CD8-positive, alpha-beta memory T cell (primary cell): ENCODE data around the gene SDK1. TPM values are rescaled to one million over a fixed set of nuclear protein-coding genes. Genes with fewer than 3 reads are reported as not detected.
"Not testable (repeated sequence)": the region's sequence is repeated elsewhere in the genome, so short reads cannot be mapped to it uniquely, and the experiment has no call there.

Source experiments
- CTCF ChIA-PET: fragments of 350-600 bp; sonication (Branson Sonifier 250); formaldehyde crosslinking; loops from one replicate; lab custom pipeline; 2021; ENCODE audit warnings: antibody characterized with exemption; lab: Charles Lee
- POLR2A ChIA-PET: fragments of 350-600 bp; sonication (Branson Sonifier 250); formaldehyde crosslinking; loops from one replicate; lab custom pipeline; 2021; ENCODE audit warnings: antibody characterized with exemption; lab: Charles Lee
- DNase-seq, 5 donors: peaks; one replicate each; pipeline versions ENCODE4 v3.0.0 to v3.0.0-alpha.2; 2020 to 2022; ENCODE audit warnings: mixed read lengths in 1 of 5
- H3K27ac ChIP-seq: one replicate; pipeline ENCODE4 v1.7.0; 2013; ENCODE audit warnings: low read depth, mild to moderate bottlenecking, low read length, moderate library complexity
- H3K27me3 ChIP-seq: 2 replicates; pipeline ENCODE4 v1.7.0; 2013; ENCODE audit warnings: low read length, mild to moderate bottlenecking; ENCODE audit not compliant: insufficient read depth, poor library complexity, severe bottlenecking
- H3K36me3 ChIP-seq: 2 replicates; pipeline ENCODE4 v1.7.0; 2013; ENCODE audit warnings: mild to moderate bottlenecking, low read length, moderate library complexity; ENCODE audit not compliant: insufficient read depth
- H3K4me1 ChIP-seq: 2 replicates; pipeline ENCODE4 v1.7.0; 2013; ENCODE audit warnings: mild to moderate bottlenecking, low read length, moderate library complexity; ENCODE audit not compliant: insufficient read depth
- H3K4me3 ChIP-seq: 2 replicates; pipeline ENCODE4 v1.7.0; 2013; ENCODE audit warnings: mild to moderate bottlenecking, low read length
- H3K9me3 ChIP-seq: 2 replicates; pipeline ENCODE4 v1.7.0; 2013; ENCODE audit warnings: mild to moderate bottlenecking, low read length
- H3K27ac Mint-ChIP-seq, 8 donors: one replicate each; pipeline ENCODE4 v1.8.0; 2020 to 2021; ENCODE audit warnings: mixed read lengths in 8 of 8, mild to moderate bottlenecking in 6 of 8, inconsistent platforms in 3 of 8, moderate library complexity in 3 of 8
- H3K27me3 Mint-ChIP-seq, 2 donors: one replicate each; pipeline ENCODE4 v1.8.0; 2020 to 2021; ENCODE audit warnings: mixed read lengths in 2 of 2, mild to moderate bottlenecking in 1 of 2, moderate library complexity in 1 of 2
- H3K36me3 Mint-ChIP-seq, 3 donors: one replicate each; pipeline ENCODE4 v1.8.0; 2020 to 2021; ENCODE audit warnings: mixed read lengths in 3 of 3, inconsistent platforms in 1 of 3, mild to moderate bottlenecking in 1 of 3
- H3K4me1 Mint-ChIP-seq, 3 donors: one replicate each; pipeline ENCODE4 v1.8.0; 2020 to 2021; ENCODE audit warnings: mixed read lengths in 3 of 3, inconsistent platforms in 1 of 3, mild to moderate bottlenecking in 1 of 3
- H3K4me3 Mint-ChIP-seq, 7 donors: one replicate each; pipeline ENCODE4 v1.8.0; 2020 to 2021; ENCODE audit warnings: mixed read lengths in 7 of 7, mild to moderate bottlenecking in 6 of 7, moderate library complexity in 4 of 7, inconsistent platforms in 2 of 7
- H3K9me3 Mint-ChIP-seq, 5 donors: one replicate each; pipeline ENCODE4 v1.8.0; 2020 to 2022; ENCODE audit warnings: mixed read lengths in 5 of 5, mild to moderate bottlenecking in 3 of 5, moderate library complexity in 2 of 5, inconsistent platforms in 1 of 5
- polyA plus RNA-seq: library from polyadenylated mRNA; unstranded; fragments of 300-500 nt; fragmentation: Illumina TruSeq; gene quantifications from one replicate; pipeline ENCODE4 v1.2.3, GENCODE V29; 2021
- total RNA-seq, 2 experiments: library from RNA; stranded (reverse); gene quantifications; one replicate each; pipeline ENCODE4 v1.2.3, GENCODE V29; 2021

SDK1 gene
- total and polyA plus RNA-seq, 3 experiments from 2014 or later: 0.04 TPM; not detected in 1

DNA sequence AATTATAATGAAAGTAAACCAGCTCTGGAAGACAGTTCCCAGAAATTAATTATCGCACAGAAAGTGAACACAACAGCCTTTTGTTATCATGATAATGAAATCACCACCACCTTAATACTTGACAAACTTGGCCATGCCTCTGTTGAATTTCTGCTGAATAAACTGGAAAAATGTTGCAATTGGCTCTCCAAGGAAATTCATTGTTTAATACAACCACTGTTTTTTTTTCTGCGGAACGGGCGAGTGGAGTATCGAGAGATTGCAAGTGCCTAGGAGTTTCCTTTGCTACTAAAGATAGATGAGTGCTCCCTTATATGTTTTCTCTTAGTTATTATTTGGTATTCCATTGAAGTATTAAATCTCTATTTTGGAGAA is 657.0 kb downstream of the SDK1 start:
- peaks cover 4 to 23% of the 10 kb centered on the region in 2 donors for H3K27me3 Mint-ChIP-seq
- Histone ChIP-seq H3K36me3 (no peaks in the 10 kb centered on the region), H3K27ac (no peak overlapping the region), H3K4me1 (no peaks in the 10 kb centered on the region), H3K27me3 (no peaks in the 10 kb centered on the region), H3K4me3 (no peak overlapping the region), H3K9me3 (no peaks in the 10 kb centered on the region)
- no peaks in the 10 kb centered on the region for H3K36me3 Mint-ChIP-seq
- H3K4me3 Mint-ChIP-seq: no peak overlapping the region
- H3K9me3 Mint-ChIP-seq: peaks cover 0 to 5% (median 0%) of the 10 kb centered on the region in 5 donors
- H3K27ac Mint-ChIP-seq: no peak overlapping the region
- no peaks in the 10 kb centered on the region for H3K4me1 Mint-ChIP-seq
- CTCF ChIA-PET: no interaction called here
- no peak for DNase-seq
- POLR2A ChIA-PET: no interaction called here

GRCh38 chr7:3959364-3959763 is 658.3 kb downstream of the SDK1 start:
- H3K9me3 Mint-ChIP-seq: peaks cover 0 to 5% (median 0%) of the 10 kb centered on the region in 5 donors
- CTCF ChIA-PET: no interaction called here
- no peak overlapping the region for H3K4me3 Mint-ChIP-seq
- H3K27me3 Mint-ChIP-seq: peaks cover 4 to 23% of the 10 kb centered on the region in 2 donors
- Histone ChIP-seq H3K9me3 (no peaks in the 10 kb centered on the region), H3K4me3 (no peak overlapping the region), H3K27ac (no peak overlapping the region), H3K36me3 (no peaks in the 10 kb centered on the region), H3K27me3 (no peaks in the 10 kb centered on the region), H3K4me1 (no peaks in the 10 kb centered on the region)
- POLR2A ChIA-PET: no interaction called here
- no peak overlapping the region for H3K27ac Mint-ChIP-seq
- no peaks in the 10 kb centered on the region for H3K4me1 Mint-ChIP-seq
- H3K36me3 Mint-ChIP-seq: no peaks in the 10 kb centered on the region
- no peak for DNase-seq

DNA sequence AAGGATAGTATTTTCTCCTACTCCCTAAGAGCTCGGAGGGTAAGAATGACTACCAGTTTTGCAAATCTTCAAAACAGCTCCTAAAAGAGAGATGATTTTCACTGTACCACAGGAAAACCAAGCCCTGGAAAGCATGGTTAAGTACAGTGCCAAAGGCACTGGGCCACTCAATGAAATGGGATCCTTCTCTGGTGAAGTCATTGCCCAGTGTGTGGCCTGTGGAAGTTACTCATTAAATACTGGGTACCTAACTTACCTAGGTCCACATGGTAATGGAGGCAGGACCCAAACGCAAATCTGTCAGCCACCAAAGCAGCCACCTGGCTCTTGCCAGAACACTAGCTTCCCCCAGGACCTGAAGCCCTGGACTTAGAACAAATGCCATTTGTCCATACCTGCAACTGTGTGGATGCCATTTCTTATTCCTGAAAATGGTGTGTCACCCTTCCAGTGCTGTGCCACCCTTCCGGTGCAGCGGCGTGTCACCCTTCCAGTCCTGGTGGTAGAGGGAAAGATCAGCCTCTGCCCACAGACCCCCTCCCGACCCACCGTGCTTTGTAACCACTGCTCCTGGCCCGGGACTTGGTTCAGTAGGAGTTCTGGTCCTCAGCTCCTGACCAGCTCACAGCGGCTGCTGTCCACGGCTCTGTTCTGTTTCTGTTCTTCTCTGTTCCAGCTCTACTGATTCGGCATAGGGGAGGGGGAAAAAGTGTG is 659.2 kb downstream of the SDK1 start:
- H3K4me1 ChIP-seq: no peaks in the 10 kb centered on the region
- peaks cover 4 to 19% of the 10 kb centered on the region in 2 donors for H3K27me3 Mint-ChIP-seq
- POLR2A ChIA-PET: no interaction called here
- CTCF ChIA-PET: no interaction called here
- H3K27ac ChIP-seq: no peak overlapping the region
- no peak overlapping the region for H3K4me3 ChIP-seq
- H3K27me3 ChIP-seq: no peaks in the 10 kb centered on the region
- no peak overlapping the region for H3K27ac Mint-ChIP-seq
- no peaks in the 10 kb centered on the region for H3K9me3 ChIP-seq
- no peaks in the 10 kb centered on the region for H3K36me3 Mint-ChIP-seq
- H3K36me3 ChIP-seq: no peaks in the 10 kb centered on the region
- no peak overlapping the region for H3K4me3 Mint-ChIP-seq
- no peak for DNase-seq
- H3K9me3 Mint-ChIP-seq: peaks cover 0 to 5% (median 0%) of the 10 kb centered on the region in 5 donors
- H3K4me1 Mint-ChIP-seq: no peaks in the 10 kb centered on the region

- Histone ChIP-seq H3K27me3 (no peaks in the 10 kb centered on the region), H3K36me3 (no peaks in the 10 kb centered on the region), H3K4me1 (no peaks in the 10 kb centered on the region), H3K4me3 (no peak overlapping the region), H3K9me3 (no peaks in the 10 kb centered on the region), H3K27ac (no peak overlapping the region)
- ChIA-PET CTCF (no interaction called here), POLR2A (no interaction called here)
- H3K9me3 Mint-ChIP-seq: peaks cover 0 to 5% (median 0%) of the 10 kb centered on the region in 5 donors
- no peak overlapping the region for H3K4me3 Mint-ChIP-seq
- H3K4me1 Mint-ChIP-seq: no peaks in the 10 kb centered on the region
- peaks cover 0 to 14% of the 10 kb centered on the region in 2 donors for H3K27me3 Mint-ChIP-seq
- DNase-seq: no peak
- no peak overlapping the region for H3K27ac Mint-ChIP-seq
- H3K36me3 Mint-ChIP-seq: no peaks in the 10 kb centered on the region
Observed at GRCh38 chr7:3960942-3961341, 659.9 kb downstream of the SDK1 start.

DNA sequence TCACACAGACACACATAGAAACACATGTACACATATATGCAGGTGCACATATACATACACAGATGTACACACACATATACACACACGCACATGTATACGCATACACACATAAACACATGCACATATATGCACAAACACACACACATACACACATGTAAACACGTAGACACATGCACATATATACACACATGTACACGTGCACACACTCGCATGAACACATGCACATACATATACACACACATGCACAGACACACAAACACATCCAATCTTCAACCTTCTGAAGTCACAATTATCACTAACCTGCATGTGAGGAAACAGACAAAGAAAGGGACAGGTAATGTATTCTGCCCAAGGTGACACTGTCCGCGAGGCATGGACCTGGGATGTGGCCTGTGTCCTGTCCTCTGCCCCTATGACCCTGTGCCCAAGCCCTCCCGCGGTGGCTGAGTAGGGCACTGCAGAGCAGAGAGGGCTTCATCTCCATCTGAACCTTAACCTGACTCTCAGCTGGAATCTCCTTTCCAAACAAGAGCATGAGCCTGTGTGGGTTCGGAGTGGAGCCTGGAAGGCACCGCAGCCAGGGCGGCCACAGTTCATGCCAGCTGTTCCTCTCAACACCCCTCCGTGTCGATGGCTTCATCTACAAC is 660.9 kb downstream of the SDK1 start:
- no peaks in the 10 kb centered on the region for H3K27me3 ChIP-seq
- no peak overlapping the region for H3K4me3 ChIP-seq
- Mint-ChIP-seq H3K27me3 (peaks cover 2 to 12% of the 10 kb centered on the region in 2 donors), H3K4me1 (no peaks in the 10 kb centered on the region), H3K9me3 (peaks cover 0 to 5% (median 0%) of the 10 kb centered on the region in 5 donors), H3K27ac (no peak overlapping the region), H3K36me3 (no peaks in the 10 kb centered on the region), H3K4me3 (no peak overlapping the region)
- no peaks in the 10 kb centered on the region for H3K4me1 ChIP-seq
- ChIA-PET CTCF (no interaction called here), POLR2A (no interaction called here)
- H3K27ac ChIP-seq: no peak overlapping the region
- H3K9me3 ChIP-seq: no peaks in the 10 kb centered on the region
- H3K36me3 ChIP-seq: no peaks in the 10 kb centered on the region
- DNase-seq: no peak

DNA sequence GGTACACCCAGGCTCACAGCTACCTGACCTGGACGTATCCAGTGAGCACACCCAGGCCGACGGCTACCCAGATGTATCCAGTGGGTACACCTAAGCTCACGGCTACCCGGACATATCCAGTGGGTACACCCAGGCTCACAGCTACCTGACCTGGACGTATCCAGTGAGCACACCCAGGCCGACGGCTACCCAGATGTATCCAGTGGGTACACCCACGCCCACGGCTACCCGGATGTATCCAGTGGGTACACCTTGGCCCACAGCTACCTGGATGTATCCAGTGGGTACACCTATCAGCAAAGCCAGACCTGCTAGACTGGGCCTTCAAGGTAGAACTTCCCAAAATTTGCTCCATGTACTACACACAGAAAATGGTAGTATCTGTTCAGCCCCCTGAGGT is 662.7 kb downstream of the SDK1 start:
- H3K4me1 Mint-ChIP-seq, DNase-seq, H3K36me3 ChIP-seq, H3K27me3 ChIP-seq, H3K4me3 ChIP-seq, H3K36me3 Mint-ChIP-seq, H3K4me3 Mint-ChIP-seq, H3K9me3 Mint-ChIP-seq, H3K27ac Mint-ChIP-seq, POLR2A ChIA-PET, H3K9me3 ChIP-seq, H3K27ac ChIP-seq, H3K4me1 ChIP-seq, CTCF ChIA-PET: not testable (repeated sequence)
- peaks cover 2 to 16% of the 10 kb centered on the region in 2 donors for H3K27me3 Mint-ChIP-seq

GRCh38 chr7:3964980-3965606 is 664.0 kb downstream of the SDK1 start:
- H3K36me3 Mint-ChIP-seq: no peaks in the 10 kb centered on the region
- no peak overlapping the region for H3K4me3 Mint-ChIP-seq
- H3K27me3 ChIP-seq: no peaks in the 10 kb centered on the region
- peaks cover 2 to 19% of the 10 kb centered on the region in 2 donors for H3K27me3 Mint-ChIP-seq
- H3K36me3 ChIP-seq: no peaks in the 10 kb centered on the region
- no peak overlapping the region for H3K4me3 ChIP-seq
- no peaks in the 10 kb centered on the region for H3K4me1 ChIP-seq
- ChIA-PET CTCF (no interaction called here), POLR2A (no interaction called here)
- no peak for DNase-seq
- H3K9me3 Mint-ChIP-seq: peaks cover 0 to 5% (median 0%) of the 10 kb centered on the region in 5 donors
- no peaks in the 10 kb centered on the region for H3K4me1 Mint-ChIP-seq
- H3K27ac ChIP-seq: no peak overlapping the region
- H3K9me3 ChIP-seq: no peaks in the 10 kb centered on the region
- no peak overlapping the region for H3K27ac Mint-ChIP-seq

DNA sequence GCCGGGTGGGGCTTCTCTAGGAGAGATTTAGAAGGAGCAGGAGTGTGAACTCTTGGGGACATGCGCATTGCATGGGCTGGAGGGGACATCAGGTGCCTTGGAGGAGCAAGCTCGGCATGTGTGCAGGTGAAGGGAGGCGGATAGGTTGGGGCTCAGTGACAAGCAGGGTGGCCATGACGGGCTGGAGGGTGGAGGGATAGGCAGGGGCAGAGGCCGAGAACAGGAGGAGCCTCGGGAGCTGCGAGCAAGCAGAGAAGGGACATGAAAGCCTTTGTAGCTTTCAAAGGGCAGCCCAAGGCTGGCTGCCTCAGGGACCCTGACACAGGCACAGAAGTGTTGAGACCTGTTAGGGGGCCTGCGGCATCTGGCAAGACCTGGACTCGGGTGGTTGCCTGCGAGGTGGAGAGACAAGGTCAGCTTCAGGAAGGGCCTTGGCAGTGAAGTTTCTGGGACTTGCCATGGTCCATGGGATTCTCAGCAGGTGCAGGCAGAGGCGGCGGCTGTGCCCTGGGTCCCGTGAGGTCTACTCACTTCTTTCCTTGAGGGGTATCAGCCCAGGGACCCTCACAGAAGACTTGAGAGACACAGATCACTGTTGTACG is 664.8 kb downstream of the SDK1 start:
- Mint-ChIP-seq H3K9me3 (peaks cover 0 to 4% (median 0%) of the 10 kb centered on the region in 5 donors), H3K4me1 (no peaks in the 10 kb centered on the region), H3K27ac (no peak overlapping the region), H3K36me3 (no peaks in the 10 kb centered on the region), H3K27me3 (peaks cover 2 to 18% of the 10 kb centered on the region in 2 donors), H3K4me3 (no peak overlapping the region)
- ChIA-PET POLR2A (no interaction called here), CTCF (no interaction called here)
- H3K4me1 ChIP-seq: no peaks in the 10 kb centered on the region
- H3K27me3 ChIP-seq: no peaks in the 10 kb centered on the region
- no peak for DNase-seq
- no peak overlapping the region for H3K4me3 ChIP-seq
- H3K9me3 ChIP-seq: no peaks in the 10 kb centered on the region
- no peak overlapping the region for H3K27ac ChIP-seq
- no peaks in the 10 kb centered on the region for H3K36me3 ChIP-seq
